ENCODE results near the gene GBF1. TPM values are rescaled to one million over a fixed set of nuclear protein-coding genes. Genes with fewer than 3 reads are reported as not detected.

The GBF1 gene
- polyA plus RNA-seq, 1 donor from 2014 or later: 14.9 TPM

DNA sequence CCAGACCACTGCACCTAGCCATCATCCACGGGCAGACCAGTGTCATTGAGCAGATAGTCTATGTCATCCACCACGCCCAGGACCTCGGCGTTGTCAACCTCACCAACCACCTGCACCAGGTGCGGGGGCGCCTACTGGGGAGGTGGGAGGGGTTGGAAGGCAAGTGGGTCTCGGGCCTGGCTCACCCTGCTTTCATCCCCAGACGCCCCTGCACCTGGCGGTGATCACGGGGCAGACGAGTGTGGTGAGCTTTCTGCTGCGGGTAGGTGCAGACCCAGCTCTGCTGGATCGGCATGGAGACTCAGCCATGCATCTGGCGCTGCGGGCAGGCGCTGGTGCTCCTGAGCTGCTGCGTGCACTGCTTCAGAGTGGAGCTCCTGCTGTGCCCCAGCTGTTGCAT lies 154.7 kb downstream of the GBF1 start:
- no peaks in the 10 kb centered on the region for H3K9me3 ChIP-seq (ENCODE audit: low read length)
- H2AFZ ChIP-seq (ENCODE audit: low read depth, low read length): no peak overlapping the region
- no peaks in the 10 kb centered on the region for H3K9me2 ChIP-seq (ENCODE audit: insufficient read depth, low read length)
- H3K27me3 ChIP-seq (ENCODE audit: insufficient read depth, low read depth, low read length): peaks cover 9% of the 10 kb centered on the region
- H3F3A ChIP-seq (ENCODE audit: insufficient read depth, low read length, poor library complexity, severe bottlenecking): no peaks in the 10 kb centered on the region
- H3K4me3 ChIP-seq (ENCODE audit: low read length): no peak overlapping the region
- no peak overlapping the region for H3K9ac ChIP-seq (ENCODE audit: low read length)
- H3K4me2 ChIP-seq (ENCODE audit: low read length): no peak overlapping the region
- H3K27ac ChIP-seq (ENCODE audit: low read length): no peak overlapping the region
- no peaks in the 10 kb centered on the region for H4K20me1 ChIP-seq (ENCODE audit: insufficient read depth)
- no peak for TF ChIP-seq REST (IDR thresholded peaks at IDR 0.05; ENCODE audit: borderline replicate concordance)
- no peak for TF ChIP-seq CTCF (IDR thresholded peaks at IDR 0.05; ENCODE audit: poor library complexity, severe bottlenecking)
- TF ChIP-seq TAF1 (IDR thresholded peaks at IDR 0.05; ENCODE audit: low read depth): no peak
- TF ChIP-seq SMC3 (conservative IDR thresholded peaks at IDR 0.05; ENCODE audit: poor library complexity): no peak
- no peak for TF ChIP-seq EZH2 (IDR thresholded peaks at IDR 0.05; ENCODE audit: borderline replicate concordance, insufficient read depth, low read length, poor library complexity, severe bottlenecking)
- TF ChIP-seq EP300 (conservative IDR thresholded peaks at IDR 0.05; ENCODE audit: poor library complexity, severe bottlenecking): no peak
- no peak for TF ChIP-seq RAD21 (conservative IDR thresholded peaks at IDR 0.05)
- TF ChIP-seq POLR2AphosphoS5 (IDR thresholded peaks at IDR 0.05): no peak
- TF ChIP-seq MXI1 (conservative IDR thresholded peaks at IDR 0.05; ENCODE audit: poor library complexity, severe bottlenecking): no peak
- no peaks in the 10 kb centered on the region for H3K79me2 ChIP-seq (replicated peaks; ENCODE audit: insufficient read depth, low read length)
- no peaks in the 10 kb centered on the region for H3K36me3 ChIP-seq (ENCODE audit: insufficient read depth, low read length)

DNA sequence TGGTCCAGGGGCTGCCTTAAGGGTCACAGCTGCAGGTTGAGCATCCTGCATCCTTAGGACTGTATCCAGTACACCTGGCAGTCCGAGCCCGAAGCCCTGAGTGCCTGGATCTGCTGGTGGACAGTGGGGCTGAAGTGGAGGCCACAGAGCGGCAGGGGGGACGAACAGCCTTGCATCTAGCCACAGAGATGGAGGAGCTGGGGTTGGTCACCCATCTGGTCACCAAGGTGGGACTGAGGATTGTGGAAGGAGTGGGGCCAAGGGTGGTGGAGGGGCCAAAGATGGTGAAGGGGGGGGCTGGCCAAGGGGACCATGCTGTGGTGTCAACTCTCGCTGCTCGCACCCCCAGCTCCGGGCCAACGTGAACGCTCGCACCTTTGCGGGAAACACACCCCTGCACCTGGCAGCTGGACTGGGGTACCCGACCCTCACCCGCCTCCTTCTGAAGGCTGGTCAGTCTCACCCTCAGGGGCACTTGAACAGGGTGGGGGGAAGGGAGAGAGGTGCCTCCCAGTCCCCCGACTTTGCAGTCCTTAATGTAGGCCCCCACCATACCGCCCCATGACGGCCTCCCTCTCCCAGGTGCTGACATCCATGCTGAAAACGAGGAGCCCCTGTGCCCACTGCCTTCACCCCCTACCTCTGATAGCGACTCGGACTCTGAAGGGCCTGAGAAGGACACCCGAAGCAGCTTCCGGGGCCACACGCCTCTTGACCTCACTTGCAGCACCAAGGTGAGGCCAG lies 155.4 kb downstream of the GBF1 start:
- no peaks in the 10 kb centered on the region for H3F3A ChIP-seq (ENCODE audit: insufficient read depth, low read length, poor library complexity, severe bottlenecking)
- no peak overlapping the region for H3K27ac ChIP-seq (ENCODE audit: low read length)
- H3K9me3 ChIP-seq (ENCODE audit: low read length): no peaks in the 10 kb centered on the region
- H4K20me1 ChIP-seq (ENCODE audit: insufficient read depth): no peaks in the 10 kb centered on the region
- no peak overlapping the region for H2AFZ ChIP-seq (ENCODE audit: low read depth, low read length)
- H3K79me2 ChIP-seq (replicated peaks; ENCODE audit: insufficient read depth, low read length): no peaks in the 10 kb centered on the region
- no peak overlapping the region for H3K4me2 ChIP-seq (ENCODE audit: low read length)
- H3K9ac ChIP-seq (ENCODE audit: low read length): no peak overlapping the region
- no peak overlapping the region for H3K4me3 ChIP-seq (ENCODE audit: low read length)
- peaks cover 3% of the 10 kb centered on the region for H3K27me3 ChIP-seq (ENCODE audit: insufficient read depth, low read depth, low read length)
- no peaks in the 10 kb centered on the region for H3K9me2 ChIP-seq (ENCODE audit: insufficient read depth, low read length)
- TF ChIP-seq TAF1 (IDR thresholded peaks at IDR 0.05; ENCODE audit: low read depth): no peak
- H3K36me3 ChIP-seq (ENCODE audit: insufficient read depth, low read length): no peaks in the 10 kb centered on the region

Measured in neural cell (in vitro differentiated cells).